Central memory CD8-positive, alpha-beta T cell (primary cell): ENCODE measurements around the gene CCDC14.
A peak's percentile ranks its signal among the peaks of the same experiment; 100 is the strongest.

Experiments
- ATAC-seq: fragments of 150-1000 bp; cut with Tn5 transposase; replicated peaks from 2 replicates; pipeline ENCODE4 v1.10.0; 2022; ENCODE audit warnings: mild to moderate bottlenecking, moderate FRiP score, moderate number of reproducible peaks; ENCODE audit not compliant: poor library complexity, severe bottlenecking; ENCODE audit errors: extremely low read depth
- DNase-seq, 2 donors: peaks; one replicate each; pipeline ENCODE4 v3.0.0; 2021; ENCODE audit warnings: low spot score in 2 of 2
- H3K27ac Mint-ChIP-seq: one replicate; pipeline ENCODE4 v1.8.0; 2022; ENCODE audit warnings: low read depth, mild to moderate bottlenecking, moderate library complexity, mixed read lengths
- H3K27me3 Mint-ChIP-seq: one replicate; pipeline ENCODE4 v1.8.0; 2022; ENCODE audit warnings: mixed read lengths
- H3K36me3 Mint-ChIP-seq: one replicate; pipeline ENCODE4 v1.8.0; 2022; ENCODE audit warnings: mild to moderate bottlenecking, moderate library complexity, mixed read lengths; ENCODE audit not compliant: insufficient read depth
- H3K4me1 Mint-ChIP-seq: one replicate; pipeline ENCODE4 v1.8.0; 2022; ENCODE audit warnings: mixed read lengths
- H3K4me3 Mint-ChIP-seq: one replicate; pipeline ENCODE4 v1.8.0; 2022; ENCODE audit warnings: mild to moderate bottlenecking, moderate library complexity, mixed read lengths
- H3K9me3 Mint-ChIP-seq: one replicate; pipeline ENCODE4 v1.8.0; 2022; ENCODE audit warnings: mixed read lengths

CCDC14 gene

DNA sequence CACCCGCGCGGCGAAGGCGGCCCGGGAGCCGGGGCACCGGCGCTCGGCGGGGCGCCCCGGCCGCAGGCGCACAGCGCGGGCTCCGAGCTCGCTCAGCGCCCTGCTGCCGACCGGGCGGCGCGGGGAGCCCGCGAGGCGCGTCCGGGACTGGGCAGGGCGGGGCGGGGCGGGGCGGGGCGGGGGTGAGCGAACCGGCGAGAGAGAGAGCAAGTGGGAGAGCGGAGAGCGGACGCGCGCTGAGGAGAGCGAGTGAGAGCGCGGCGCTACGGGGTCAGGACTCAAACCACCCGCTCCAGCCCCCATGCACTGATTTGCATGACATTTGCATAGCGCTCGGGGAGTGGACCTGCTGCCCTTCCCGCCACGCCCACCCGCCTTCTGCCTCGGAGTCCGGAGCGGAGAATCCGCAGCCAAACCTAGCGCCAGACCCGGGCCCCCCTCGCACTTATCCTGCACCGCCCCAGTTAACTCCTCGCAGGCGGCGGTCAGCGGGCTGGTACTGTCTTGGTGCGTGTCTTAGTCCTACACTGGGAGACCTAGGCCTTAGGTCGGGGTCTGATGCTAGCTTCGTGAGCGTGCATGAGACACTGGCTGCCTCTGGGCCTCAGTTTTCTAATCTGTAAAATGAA, 76.7 kb downstream of the CCDC14 start, which contains the start of gene MYLK:
TSS of gene MYLK (minus strand) at position 130 of the 629 bp plus-strand sequence. CDS start 90,491 bp downstream, outside the sequence.
- Mint-ChIP-seq H3K4me3 (peak within 1 kb of the TSS; percentile 63), H3K27me3 (peaks cover 87% of the 10 kb centered on the region), H3K9me3 (no peaks in the 10 kb centered on the region), H3K36me3 (no peaks in the 10 kb centered on the region), H3K4me1 (peaks cover 14% of the 10 kb centered on the region), H3K27ac (no peak within 1 kb of the TSS)
- ATAC-seq = peak; percentile 49
- DNase-seq = no peak

DNA sequence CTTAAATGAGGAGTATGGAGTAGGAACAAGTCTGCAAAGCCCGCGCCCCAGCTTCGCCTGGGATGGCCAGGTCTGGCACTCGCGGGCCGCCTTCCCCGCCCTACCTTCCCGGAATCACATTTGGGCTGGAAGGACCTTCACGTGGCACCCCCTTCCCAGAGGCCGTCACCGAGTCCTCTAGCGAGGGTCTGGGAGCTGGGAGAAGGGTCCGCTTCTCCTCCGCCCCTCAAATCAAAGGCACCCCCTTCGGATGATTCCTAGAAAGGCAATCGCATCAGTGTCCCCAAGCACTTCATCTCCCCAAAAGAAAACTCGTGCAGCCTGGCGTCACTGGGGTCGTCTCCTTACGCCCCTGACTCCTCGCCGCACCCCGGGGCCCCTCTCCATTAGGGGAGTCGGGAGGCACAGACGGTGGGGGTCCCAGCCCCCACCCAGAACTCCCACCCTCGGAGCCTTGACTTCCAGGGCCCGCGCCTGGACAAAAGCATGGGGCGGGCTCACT, 77.3 kb downstream of the CCDC14 start:
- H3K27ac Mint-ChIP-seq = no peak overlapping the region
- peaks cover 14% of the 10 kb centered on the region for H3K4me1 Mint-ChIP-seq
- H3K9me3 Mint-ChIP-seq = no peaks in the 10 kb centered on the region
- no peak for ATAC-seq
- H3K36me3 Mint-ChIP-seq = no peaks in the 10 kb centered on the region
- H3K4me3 Mint-ChIP-seq = peak overlapping the region; percentile 44
- H3K27me3 Mint-ChIP-seq = peaks cover 82% of the 10 kb centered on the region
- DNase-seq = no peak

DNA sequence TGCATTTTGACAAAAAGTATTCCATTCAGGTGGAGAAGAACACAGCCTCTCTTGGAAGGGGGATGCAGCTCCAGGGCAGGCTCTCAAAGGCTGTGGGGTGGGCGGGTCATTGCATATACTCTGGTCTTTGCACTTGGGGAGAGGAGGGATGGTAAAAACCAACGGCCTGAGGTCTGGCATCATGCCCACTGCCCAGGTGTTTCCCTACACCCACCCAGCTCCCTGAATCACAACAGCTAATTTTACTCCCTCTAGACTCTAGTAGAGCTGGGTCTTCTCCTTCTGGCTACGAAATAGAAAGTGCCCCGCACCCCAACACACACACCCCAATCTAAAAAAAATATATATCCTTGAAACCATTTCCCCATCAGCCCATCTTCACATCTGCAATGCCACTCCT, 77.9 kb downstream of the CCDC14 start:
- Mint-ChIP-seq H3K36me3 (no peaks in the 10 kb centered on the region), H3K27ac (no peak overlapping the region), H3K27me3 (peaks cover 76% of the 10 kb centered on the region), H3K9me3 (no peaks in the 10 kb centered on the region), H3K4me1 (peaks cover 14% of the 10 kb centered on the region), H3K4me3 (peak overlapping the region; percentile 44)
- ATAC-seq (no peak), DNase-seq (no peak)

GRCh38 chr3:123881771-123882170, 79.3 kb downstream of the CCDC14 start:
- no peak for DNase-seq
- H3K9me3 Mint-ChIP-seq = no peaks in the 10 kb centered on the region
- ATAC-seq = no peak
- no peak overlapping the region for H3K27ac Mint-ChIP-seq
- peaks cover 70% of the 10 kb centered on the region for H3K27me3 Mint-ChIP-seq
- no peaks in the 10 kb centered on the region for H3K36me3 Mint-ChIP-seq
- no peak overlapping the region for H3K4me3 Mint-ChIP-seq
- H3K4me1 Mint-ChIP-seq = peaks cover 14% of the 10 kb centered on the region

GRCh38 chr3:123880998-123881561, 79.9 kb downstream of the CCDC14 start:
- Mint-ChIP-seq H3K4me1 (peaks cover 14% of the 10 kb centered on the region), H3K27me3 (peaks cover 64% of the 10 kb centered on the region), H3K4me3 (no peak overlapping the region), H3K9me3 (no peaks in the 10 kb centered on the region), H3K36me3 (no peaks in the 10 kb centered on the region), H3K27ac (no peak overlapping the region)
- ATAC-seq (no peak), DNase-seq (no peak)

- Mint-ChIP-seq H3K9me3 (no peaks in the 10 kb centered on the region), H3K36me3 (no peaks in the 10 kb centered on the region), H3K27me3 (peaks cover 44% of the 10 kb centered on the region), H3K4me3 (no peak overlapping the region), H3K27ac (no peak overlapping the region), H3K4me1 (peaks cover 10% of the 10 kb centered on the region)
- no peak for DNase-seq
- no peak for ATAC-seq
Measured at GRCh38 chr3:123878807-123879206, 82.2 kb downstream of the CCDC14 start.

DNA sequence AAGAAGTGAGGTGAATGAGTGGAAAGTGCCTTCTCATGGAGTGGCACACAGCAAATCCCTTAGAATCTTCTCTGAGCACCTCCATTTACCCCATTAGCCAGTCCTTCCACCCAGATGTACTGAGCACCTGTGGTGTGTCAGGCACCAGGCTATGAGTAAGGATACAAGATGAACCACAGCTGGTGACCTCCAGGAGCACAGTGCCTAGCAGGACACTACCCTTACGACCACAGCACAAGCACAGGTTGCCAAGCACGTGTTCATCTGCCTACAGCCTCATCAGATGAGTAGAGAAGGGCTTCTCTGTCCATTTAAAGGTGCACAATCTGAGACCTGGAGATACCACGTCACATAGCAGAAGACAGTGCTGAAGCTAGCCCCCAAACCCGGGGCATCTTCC, 83.1 kb downstream of the CCDC14 start:
- H3K4me1 Mint-ChIP-seq = peaks cover 1% of the 10 kb centered on the region
- H3K27me3 Mint-ChIP-seq = peaks cover 36% of the 10 kb centered on the region
- H3K9me3 Mint-ChIP-seq = no peaks in the 10 kb centered on the region
- no peak for DNase-seq
- H3K36me3 Mint-ChIP-seq = no peaks in the 10 kb centered on the region
- no peak overlapping the region for H3K4me3 Mint-ChIP-seq
- H3K27ac Mint-ChIP-seq = no peak overlapping the region
- no peak for ATAC-seq

DNA sequence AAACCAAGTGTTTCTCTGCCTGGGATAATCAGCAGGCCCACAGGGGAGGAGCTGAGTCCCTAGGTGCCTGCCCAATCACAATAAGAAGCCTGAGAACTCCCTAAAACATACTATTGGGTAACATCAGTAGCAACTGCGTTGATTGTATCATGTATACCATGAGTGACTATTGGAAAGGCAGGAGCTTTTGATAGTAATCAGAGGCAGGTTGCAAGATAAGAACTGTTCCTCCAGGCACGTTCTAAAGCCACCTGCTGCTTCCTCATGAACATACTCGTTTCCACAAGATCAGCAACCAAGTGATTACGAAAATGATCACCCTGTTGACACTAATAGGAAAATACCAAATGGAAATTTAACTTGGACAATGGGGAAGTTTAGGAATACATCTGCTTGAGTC, 83.6 kb downstream of the CCDC14 start:
- H3K27me3 Mint-ChIP-seq = peaks cover 32% of the 10 kb centered on the region
- H3K4me1 Mint-ChIP-seq = no peaks in the 10 kb centered on the region
- no peak overlapping the region for H3K27ac Mint-ChIP-seq
- H3K36me3 Mint-ChIP-seq = no peaks in the 10 kb centered on the region
- no peaks in the 10 kb centered on the region for H3K9me3 Mint-ChIP-seq
- ATAC-seq (no peak), DNase-seq (no peak)
- no peak overlapping the region for H3K4me3 Mint-ChIP-seq

DNA sequence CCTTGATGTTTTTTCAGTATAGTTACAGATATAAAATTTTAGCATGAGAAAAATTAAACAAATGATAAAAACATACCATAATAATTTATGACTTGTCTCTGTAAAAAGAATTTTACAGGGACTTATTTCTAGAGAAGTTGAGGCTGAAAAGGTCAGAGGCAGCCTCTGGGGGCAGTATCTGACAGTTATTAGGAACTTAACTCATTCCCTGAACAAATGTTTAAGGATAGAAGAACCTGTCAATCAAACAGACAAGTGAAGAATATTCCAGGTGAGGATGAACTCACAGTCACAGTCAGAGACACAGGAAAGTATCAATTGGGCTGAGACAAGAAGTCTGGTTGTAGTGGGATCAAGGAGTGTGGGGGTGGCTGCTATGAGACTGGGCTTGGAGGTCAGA, 84.2 kb downstream of the CCDC14 start:
- H3K27ac Mint-ChIP-seq = no peak overlapping the region
- no peak for ATAC-seq
- peaks cover 34% of the 10 kb centered on the region for H3K27me3 Mint-ChIP-seq

DNA sequence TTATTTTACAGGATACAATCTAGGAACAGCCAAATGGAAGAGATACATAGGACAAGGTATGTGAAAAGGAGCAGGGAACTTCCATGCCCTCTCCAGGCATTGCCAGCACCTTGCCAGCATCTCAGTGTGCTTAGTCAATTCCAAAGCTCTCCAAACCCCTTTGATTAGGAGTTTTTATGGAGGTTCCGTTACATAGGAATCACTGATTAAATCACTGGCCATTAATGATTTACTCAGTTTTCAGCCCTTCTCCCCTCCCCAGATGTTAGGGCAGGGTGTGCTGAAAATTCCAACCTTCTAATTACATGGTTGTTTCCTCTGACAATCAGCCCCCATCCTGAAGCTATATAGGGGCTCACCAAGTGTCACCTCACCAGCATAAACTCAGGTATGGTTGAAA, 88.4 kb downstream of the CCDC14 start:
- Mint-ChIP-seq H3K27me3 (peaks cover 10% of the 10 kb centered on the region), H3K4me1 (no peaks in the 10 kb centered on the region), H3K9me3 (no peaks in the 10 kb centered on the region), H3K27ac (no peak overlapping the region), H3K4me3 (no peak overlapping the region), H3K36me3 (no peaks in the 10 kb centered on the region)
- ATAC-seq = no peak
- no peak for DNase-seq

More for the DNA sequence above, 84.2 kb downstream of the CCDC14 start:
- no peaks in the 10 kb centered on the region for H3K36me3 Mint-ChIP-seq
- no peak for DNase-seq
- no peak overlapping the region for H3K4me3 Mint-ChIP-seq
- H3K9me3 Mint-ChIP-seq = no peaks in the 10 kb centered on the region
- no peaks in the 10 kb centered on the region for H3K4me1 Mint-ChIP-seq

- ATAC-seq (no peak), DNase-seq (no peak)
- no peaks in the 10 kb centered on the region for H3K9me3 Mint-ChIP-seq
- no peaks in the 10 kb centered on the region for H3K4me1 Mint-ChIP-seq
- no peak overlapping the region for H3K4me3 Mint-ChIP-seq
- H3K27me3 Mint-ChIP-seq = peaks cover 17% of the 10 kb centered on the region
- no peak overlapping the region for H3K27ac Mint-ChIP-seq
- no peaks in the 10 kb centered on the region for H3K36me3 Mint-ChIP-seq
Measured at GRCh38 chr3:123871946-123872345, 89.1 kb downstream of the CCDC14 start.

GRCh38 chr3:123870033-123870432, 91.0 kb downstream of the CCDC14 start:
- Mint-ChIP-seq H3K4me3 (no peak overlapping the region), H3K27me3 (peaks cover 20% of the 10 kb centered on the region), H3K36me3 (no peaks in the 10 kb centered on the region), H3K9me3 (no peaks in the 10 kb centered on the region), H3K4me1 (no peaks in the 10 kb centered on the region), H3K27ac (no peak overlapping the region)
- no peak for ATAC-seq
- no peak for DNase-seq

- no peak overlapping the region for H3K4me3 Mint-ChIP-seq
- H3K27me3 Mint-ChIP-seq = peaks cover 20% of the 10 kb centered on the region
- H3K4me1 Mint-ChIP-seq = no peaks in the 10 kb centered on the region
- no peak for ATAC-seq
- H3K27ac Mint-ChIP-seq = no peak overlapping the region
- H3K9me3 Mint-ChIP-seq = no peaks in the 10 kb centered on the region
- no peak for DNase-seq
- no peaks in the 10 kb centered on the region for H3K36me3 Mint-ChIP-seq
Measured at GRCh38 chr3:123869165-123869564, 91.9 kb downstream of the CCDC14 start.
